Coronary artery (tissue), 2 donors: ENCODE data around the gene PRTFDC1.

Source experiments
- DNase-seq: peaks from one replicate; pipeline ENCODE4 v3.0.0-alpha.2; 2017; ENCODE audit warnings: low spot score
- H3K27ac ChIP-seq, 2 donors: fragments of 200-600 bp; sonication (generic); one replicate each; pipeline ENCODE4 v1.5.1; 2016 to 2019
- H3K4me3 ChIP-seq: fragments of 200-600 bp; sonication (generic); 2 replicates; pipeline ENCODE4 v1.5.1; 2016; ENCODE audit warnings: mild to moderate bottlenecking, moderate library complexity
- TF ChIP-seq, protein P1 (sequence below): fragments of 200-600 bp; sonication (generic); IDR thresholded peaks from one replicate; pipeline ENCODE4 v1.5.1; 2019; ENCODE audit warnings: antibody characterized with exemption

The PRTFDC1 gene

GRCh38 chr10:24950439-24950838 lies 2.0 kb downstream of the PRTFDC1 start:
- TF ChIP-seq, protein P1, sequence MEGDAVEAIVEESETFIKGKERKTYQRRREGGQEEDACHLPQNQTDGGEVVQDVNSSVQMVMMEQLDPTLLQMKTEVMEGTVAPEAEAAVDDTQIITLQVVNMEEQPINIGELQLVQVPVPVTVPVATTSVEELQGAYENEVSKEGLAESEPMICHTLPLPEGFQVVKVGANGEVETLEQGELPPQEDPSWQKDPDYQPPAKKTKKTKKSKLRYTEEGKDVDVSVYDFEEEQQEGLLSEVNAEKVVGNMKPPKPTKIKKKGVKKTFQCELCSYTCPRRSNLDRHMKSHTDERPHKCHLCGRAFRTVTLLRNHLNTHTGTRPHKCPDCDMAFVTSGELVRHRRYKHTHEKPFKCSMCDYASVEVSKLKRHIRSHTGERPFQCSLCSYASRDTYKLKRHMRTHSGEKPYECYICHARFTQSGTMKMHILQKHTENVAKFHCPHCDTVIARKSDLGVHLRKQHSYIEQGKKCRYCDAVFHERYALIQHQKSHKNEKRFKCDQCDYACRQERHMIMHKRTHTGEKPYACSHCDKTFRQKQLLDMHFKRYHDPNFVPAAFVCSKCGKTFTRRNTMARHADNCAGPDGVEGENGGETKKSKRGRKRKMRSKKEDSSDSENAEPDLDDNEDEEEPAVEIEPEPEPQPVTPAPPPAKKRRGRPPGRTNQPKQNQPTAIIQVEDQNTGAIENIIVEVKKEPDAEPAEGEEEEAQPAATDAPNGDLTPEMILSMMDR: no peak
- DNase-seq: no peak
- Histone ChIP-seq H3K4me3 (no peak overlapping the region), H3K27ac (no peak overlapping the region)

DNA sequence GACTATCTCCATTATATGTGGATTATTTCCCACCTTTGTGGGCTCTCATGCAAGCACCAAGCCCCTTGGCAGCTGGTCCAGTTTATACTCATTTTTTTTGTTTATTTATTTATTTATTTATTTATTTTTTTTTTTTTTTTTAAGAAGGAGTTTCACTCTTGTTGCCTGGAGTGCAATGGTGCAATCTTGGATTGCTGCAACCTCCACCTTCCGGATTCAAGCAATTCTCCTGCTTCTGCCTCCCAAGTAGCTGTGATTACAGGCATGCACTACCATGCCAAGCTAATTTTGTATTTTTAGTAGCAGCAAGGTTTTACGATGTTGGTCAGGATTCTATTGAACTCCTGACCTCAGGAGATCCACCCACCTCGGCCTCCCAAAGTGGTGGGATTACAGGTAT lies 2.8 kb downstream of the PRTFDC1 start:
- DNase-seq: no peak
- H3K4me3 ChIP-seq: no peak overlapping the region
- H3K27ac ChIP-seq: no peak overlapping the region
- TF ChIP-seq, protein P1: no peak

- Histone ChIP-seq H3K27ac (peak overlapping the region in 1 of 2 donors; percentile 67), H3K4me3 (no peak overlapping the region)
- DNase-seq: no peak
- TF ChIP-seq, protein P1: no peak
These were observed 4.9 kb downstream of the PRTFDC1 start for GRCh38 chr10:24947304-24948097.

GRCh38 chr10:24944512-24945255 lies 7.7 kb downstream of the PRTFDC1 start:
- Histone ChIP-seq H3K4me3 (no peak overlapping the region), H3K27ac (no peak overlapping the region)
- TF ChIP-seq, protein P1: no peak
- DNase-seq: no peak

- Histone ChIP-seq H3K4me3 (no peak overlapping the region), H3K27ac (no peak overlapping the region)
- no peak for DNase-seq
- TF ChIP-seq, protein P1: no peak
These were observed 13.9 kb downstream of the PRTFDC1 start for GRCh38 chr10:24938525-24938924.

- Histone ChIP-seq H3K27ac (no peak overlapping the region), H3K4me3 (no peak overlapping the region)
- no peak for DNase-seq
- TF ChIP-seq, protein P1: no peak
These were observed 14.3 kb downstream of the PRTFDC1 start for GRCh38 chr10:24938076-24938475.
